ENCODE measurements around the gene ISL2.

- TF ChIP-seq POLR2A (IDR thresholded peaks at IDR 0.05), result no peak
- no peak for TF ChIP-seq POLR2AphosphoS5 (IDR thresholded peaks at IDR 0.05)
- no peak for TF ChIP-seq CTCF (IDR thresholded peaks at IDR 0.05)
Observed at GRCh38 chr15:76353023-76353577, 16.5 kb downstream of the ISL2 start.

Data from gastroesophageal sphincter (tissue), 3 donors.